Naive B cell (primary cell): Measurements from ENCODE around the gene AK5. TPM values are rescaled to one million over a fixed set of nuclear protein-coding genes. Genes with fewer than 3 reads are reported as not detected.

ENCODE experiments used
- ATAC-seq, 2 donors: fragments of 150-1000 bp; cut with Tn5 transposase; 2 replicates each; pipeline ENCODE4 v1.10.0; 2021; ENCODE audit warnings: low read depth in 2 of 2, mild to moderate bottlenecking in 2 of 2, moderate library complexity in 2 of 2
- DNase-seq: peaks from one replicate; pipeline ENCODE4 v3.0.0; 2022
- H3K27ac Mint-ChIP-seq, 6 donors: one replicate each; pipeline ENCODE4 v1.8.0; 2020 to 2022; ENCODE audit warnings: mild to moderate bottlenecking in 6 of 6, mixed read lengths in 6 of 6, moderate library complexity in 5 of 6, inconsistent platforms in 2 of 6
- H3K27me3 Mint-ChIP-seq, 3 donors: one replicate each; pipeline ENCODE4 v1.8.0; 2021 to 2022; ENCODE audit warnings: mixed read lengths in 3 of 3, mild to moderate bottlenecking in 1 of 3
- H3K36me3 Mint-ChIP-seq, 2 donors: one replicate each; pipeline ENCODE4 v1.8.0; 2020 to 2022; ENCODE audit warnings: mixed read lengths in 2 of 2, inconsistent platforms in 1 of 2, mild to moderate bottlenecking in 1 of 2
- H3K4me1 Mint-ChIP-seq, 3 donors: one replicate each; pipeline ENCODE4 v1.8.0; 2020 to 2022; ENCODE audit warnings: mixed read lengths in 3 of 3, inconsistent platforms in 1 of 3, mild to moderate bottlenecking in 1 of 3, moderate library complexity in 1 of 3
- H3K4me3 Mint-ChIP-seq, 8 donors: one replicate each; pipeline ENCODE4 v1.8.0; 2020 to 2022; ENCODE audit warnings: mild to moderate bottlenecking in 8 of 8, mixed read lengths in 8 of 8, moderate library complexity in 8 of 8, inconsistent platforms in 2 of 8
- H3K9me3 Mint-ChIP-seq, 7 donors: one replicate each; pipeline ENCODE4 v1.8.0; 2020 to 2022; ENCODE audit warnings: mixed read lengths in 7 of 7, mild to moderate bottlenecking in 5 of 7, inconsistent platforms in 2 of 7, moderate library complexity in 1 of 7
- polyA plus RNA-seq, 6 donors: library from polyadenylated mRNA; unstranded; fragments of 300-500 nt; fragmentation: Illumina TruSeq; gene quantifications; one replicate each; pipeline ENCODE4 v1.2.3, GENCODE V29; 2021; ENCODE audit warnings: low read depth in 6 of 6

The AK5 gene
- polyA plus RNA-seq, 6 donors from 2014 or later = 0.21 to 1.0 (median 0.36) TPM; not detected in 1

GRCh38 chr1:77273891-77274290, 7.9 kb upstream of the AK5 start:
- H3K27me3 Mint-ChIP-seq = peaks cover 14 to 27% (median 26%) of the 10 kb centered on the region in 3 donors
- ATAC-seq = no peak
- DNase-seq = no peak
- no peaks in the 10 kb centered on the region for H3K9me3 Mint-ChIP-seq
- H3K27ac Mint-ChIP-seq = no peak overlapping the region
- H3K4me1 Mint-ChIP-seq = no peaks in the 10 kb centered on the region
- H3K36me3 Mint-ChIP-seq = no peaks in the 10 kb centered on the region
- H3K4me3 Mint-ChIP-seq = no peak overlapping the region

- H3K9me3 Mint-ChIP-seq = peaks cover 0 to 3% (median 0%) of the 10 kb centered on the region in 7 donors
- DNase-seq (no peak), ATAC-seq (no peak)
- peaks cover 9 to 10% (median 9%) of the 10 kb centered on the region in 3 donors for H3K4me1 Mint-ChIP-seq
- no peak overlapping the region for H3K27ac Mint-ChIP-seq
- H3K4me3 Mint-ChIP-seq = no peak overlapping the region
- peaks cover 25 to 37% (median 35%) of the 10 kb centered on the region in 3 donors for H3K27me3 Mint-ChIP-seq
- no peaks in the 10 kb centered on the region for H3K36me3 Mint-ChIP-seq
Observed at GRCh38 chr1:77275194-77275593, 6.6 kb upstream of the AK5 start.

GRCh38 chr1:77276941-77277340, 4.9 kb upstream of the AK5 start:
- Mint-ChIP-seq H3K9me3 (peaks cover 0 to 5% (median 0%) of the 10 kb centered on the region in 7 donors), H3K4me3 (no peak overlapping the region), H3K4me1 (peaks cover 20 to 23% (median 22%) of the 10 kb centered on the region in 3 donors), H3K27me3 (peaks cover 37 to 45% (median 43%) of the 10 kb centered on the region in 3 donors), H3K27ac (no peak overlapping the region), H3K36me3 (no peaks in the 10 kb centered on the region)
- DNase-seq = no peak
- no peak for ATAC-seq

GRCh38 chr1:77279929-77280328, 1.9 kb upstream of the AK5 start:
- peaks cover 50 to 53% (median 52%) of the 10 kb centered on the region in 3 donors for H3K27me3 Mint-ChIP-seq
- DNase-seq (peak; percentile 36), ATAC-seq (peak; percentile 71 to 74)
- H3K27ac Mint-ChIP-seq = no peak overlapping the region
- H3K4me3 Mint-ChIP-seq = peak overlapping the region in 7 of 8 donors; percentile 0 to 87 (median 22)
- H3K9me3 Mint-ChIP-seq = peaks cover 0 to 5% (median 0%) of the 10 kb centered on the region in 7 donors
- H3K4me1 Mint-ChIP-seq = peaks cover 25 to 35% (median 34%) of the 10 kb centered on the region in 3 donors
- no peaks in the 10 kb centered on the region for H3K36me3 Mint-ChIP-seq

GRCh38 chr1:77280962-77281361, 857 bp upstream of the AK5 start:
- ATAC-seq (no peak), DNase-seq (no peak)
- H3K36me3 Mint-ChIP-seq = no peaks in the 10 kb centered on the region
- H3K4me1 Mint-ChIP-seq = peaks cover 25 to 35% (median 34%) of the 10 kb centered on the region in 3 donors
- H3K27me3 Mint-ChIP-seq = peaks cover 49 to 64% (median 56%) of the 10 kb centered on the region in 3 donors
- H3K27ac Mint-ChIP-seq = peak overlapping the region in 3 of 6 donors; percentile 20 to 42 (median 27)
- peak overlapping the region; percentile 3 to 87 (median 68) for H3K4me3 Mint-ChIP-seq
- H3K9me3 Mint-ChIP-seq = peaks cover 0 to 5% (median 0%) of the 10 kb centered on the region in 7 donors

- Mint-ChIP-seq H3K27ac (no peak overlapping the region), H3K27me3 (peaks cover 55 to 70% (median 57%) of the 10 kb centered on the region in 3 donors), H3K36me3 (no peaks in the 10 kb centered on the region), H3K4me3 (peak overlapping the region; percentile 56 to 85 (median 74)), H3K9me3 (peaks cover 0 to 5% (median 0%) of the 10 kb centered on the region in 7 donors), H3K4me1 (peaks cover 25 to 35% (median 34%) of the 10 kb centered on the region in 3 donors)
- ATAC-seq = peak; percentile 43 to 46
- DNase-seq = no peak
Observed at GRCh38 chr1:77282187-77282865, 507 bp downstream of the AK5 start.

- no peak for DNase-seq
- Mint-ChIP-seq H3K4me1 (peaks cover 25 to 37% (median 34%) of the 10 kb centered on the region in 3 donors), H3K4me3 (peak overlapping the region; percentile 56 to 85 (median 74)), H3K36me3 (no peaks in the 10 kb centered on the region), H3K27ac (no peak overlapping the region), H3K27me3 (peaks cover 62 to 70% (median 63%) of the 10 kb centered on the region in 3 donors), H3K9me3 (peaks cover 0 to 5% (median 0%) of the 10 kb centered on the region in 7 donors)
- ATAC-seq = no peak
Observed at GRCh38 chr1:77282866-77283539, 1.2 kb downstream of the AK5 start.

GRCh38 chr1:77283701-77284425, 2.0 kb downstream of the AK5 start:
- H3K9me3 Mint-ChIP-seq = peaks cover 0 to 5% (median 0%) of the 10 kb centered on the region in 7 donors
- no peaks in the 10 kb centered on the region for H3K36me3 Mint-ChIP-seq
- ATAC-seq (no peak), DNase-seq (no peak)
- H3K4me3 Mint-ChIP-seq = peak overlapping the region in 4 of 8 donors; percentile 13 to 82 (median 57)
- H3K4me1 Mint-ChIP-seq = peaks cover 25 to 40% (median 34%) of the 10 kb centered on the region in 3 donors
- H3K27ac Mint-ChIP-seq = no peak overlapping the region
- peaks cover 63 to 65% (median 65%) of the 10 kb centered on the region in 3 donors for H3K27me3 Mint-ChIP-seq

GRCh38 chr1:77287535-77287934, 5.7 kb downstream of the AK5 start:
- Mint-ChIP-seq H3K9me3 (no peaks in the 10 kb centered on the region), H3K27ac (no peak overlapping the region), H3K36me3 (no peaks in the 10 kb centered on the region), H3K4me3 (no peak overlapping the region), H3K4me1 (peaks cover 5 to 14% (median 11%) of the 10 kb centered on the region in 3 donors), H3K27me3 (peaks cover 39 to 44% (median 41%) of the 10 kb centered on the region in 3 donors)
- ATAC-seq = no peak
- no peak for DNase-seq

- ATAC-seq = no peak
- no peak for DNase-seq
Observed at GRCh38 chr1:77288275-77288674, 6.5 kb downstream of the AK5 start.

GRCh38 chr1:77290576-77290975, 8.8 kb downstream of the AK5 start:
- DNase-seq (no peak), ATAC-seq (no peak)
- Mint-ChIP-seq H3K27me3 (peaks cover 10 to 21% (median 14%) of the 10 kb centered on the region in 3 donors), H3K27ac (no peak overlapping the region), H3K36me3 (no peaks in the 10 kb centered on the region), H3K9me3 (no peaks in the 10 kb centered on the region), H3K4me1 (peaks cover 0 to 5% (median 0%) of the 10 kb centered on the region in 3 donors), H3K4me3 (no peak overlapping the region)

More at GRCh38 chr1:77288275-77288674, 6.5 kb downstream of the AK5 start:
- no peaks in the 10 kb centered on the region for H3K36me3 Mint-ChIP-seq
- peaks cover 32 to 41% (median 33%) of the 10 kb centered on the region in 3 donors for H3K27me3 Mint-ChIP-seq
- no peak overlapping the region for H3K27ac Mint-ChIP-seq
- H3K4me1 Mint-ChIP-seq = peaks cover 0 to 7% (median 4%) of the 10 kb centered on the region in 3 donors
- H3K9me3 Mint-ChIP-seq = no peaks in the 10 kb centered on the region
- no peak overlapping the region for H3K4me3 Mint-ChIP-seq

GRCh38 chr1:77292551-77292950, 10.7 kb downstream of the AK5 start:
- H3K4me3 Mint-ChIP-seq = no peak overlapping the region
- H3K4me1 Mint-ChIP-seq = peaks cover 0 to 5% (median 0%) of the 10 kb centered on the region in 3 donors
- H3K9me3 Mint-ChIP-seq = no peaks in the 10 kb centered on the region
- ATAC-seq = no peak
- peaks cover 0 to 10% (median 6%) of the 10 kb centered on the region in 3 donors for H3K27me3 Mint-ChIP-seq
- no peak for DNase-seq
- H3K36me3 Mint-ChIP-seq = no peaks in the 10 kb centered on the region
- H3K27ac Mint-ChIP-seq = no peak overlapping the region

- ATAC-seq (no peak), DNase-seq (no peak)
- H3K27me3 Mint-ChIP-seq = peaks cover 0 to under 1% (median 0%) of the 10 kb centered on the region in 3 donors
- peaks cover 0 to 1% (median under 1%) of the 10 kb centered on the region in 7 donors for H3K9me3 Mint-ChIP-seq
- no peaks in the 10 kb centered on the region for H3K36me3 Mint-ChIP-seq
- no peaks in the 10 kb centered on the region for H3K4me1 Mint-ChIP-seq
- no peak overlapping the region for H3K4me3 Mint-ChIP-seq
- no peak overlapping the region for H3K27ac Mint-ChIP-seq
Observed at GRCh38 chr1:77300566-77300965, 18.7 kb downstream of the AK5 start.
